ENCODE data around the gene CD2AP. TPM values are rescaled to one million over a fixed set of nuclear protein-coding genes. Genes with fewer than 3 reads are reported as not detected.
"Not testable (repeated sequence)": the region's sequence is repeated elsewhere in the genome, so short reads cannot be mapped to it uniquely, and the experiment has no call there.

CD2AP gene
- total RNA-seq, 1 donor from 2014 or later, result 47.8 TPM

DNA sequence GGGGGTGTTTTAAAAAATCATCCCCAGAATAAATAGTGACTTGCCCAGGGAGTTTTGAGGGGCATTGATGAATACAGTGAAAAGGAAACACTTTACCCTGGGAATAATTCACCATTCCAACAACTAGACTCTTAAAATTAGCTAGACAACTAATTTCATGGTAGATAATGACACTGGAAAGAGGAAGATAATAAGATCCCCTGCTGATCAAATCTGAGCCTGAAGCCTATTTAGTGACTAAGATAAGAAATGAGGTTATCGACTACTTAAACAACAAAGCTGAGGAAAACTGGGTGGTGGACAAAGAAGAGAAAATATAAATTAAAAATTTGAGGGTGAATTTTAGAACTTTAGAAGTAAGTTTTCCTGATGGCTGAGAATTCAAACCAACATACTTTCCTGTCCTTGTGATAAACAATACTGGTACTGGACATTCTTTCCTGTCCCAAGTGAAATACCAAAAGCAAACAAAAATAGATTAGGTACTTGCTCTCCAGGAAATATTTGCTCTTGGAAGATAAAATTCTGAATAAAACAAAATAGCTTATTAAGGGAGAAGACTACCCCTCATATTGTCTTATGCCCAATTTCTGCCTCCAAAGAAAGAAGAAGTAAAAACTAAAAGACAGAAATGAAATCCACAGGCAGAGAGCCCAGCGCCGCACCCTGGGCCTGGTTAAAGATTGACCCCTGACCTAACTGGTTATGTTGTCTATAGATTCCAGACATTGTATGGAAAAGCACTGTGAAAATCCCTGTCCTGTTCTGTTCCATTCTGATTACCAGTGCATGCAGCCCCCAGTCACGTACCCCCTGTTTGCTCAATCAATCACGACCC is 156.8 kb downstream of the CD2AP start:
- Histone ChIP-seq H3K27me3 (ENCODE audit: control insufficient read depth, insufficient read depth, low read length) (no peaks in the 10 kb centered on the region), H3K36me3 (ENCODE audit: control insufficient read depth, insufficient read depth, low read length) (no peaks in the 10 kb centered on the region), H3K4me3 (ENCODE audit: low read depth, low read length) (no peak overlapping the region)
- no peak for TF ChIP-seq CTCF (IDR thresholded peaks at IDR 0.05; ENCODE audit: insufficient read depth, low read length, poor library complexity, severe bottlenecking)
- DNase-seq (ENCODE audit: low read depth), result no peak

DNA sequence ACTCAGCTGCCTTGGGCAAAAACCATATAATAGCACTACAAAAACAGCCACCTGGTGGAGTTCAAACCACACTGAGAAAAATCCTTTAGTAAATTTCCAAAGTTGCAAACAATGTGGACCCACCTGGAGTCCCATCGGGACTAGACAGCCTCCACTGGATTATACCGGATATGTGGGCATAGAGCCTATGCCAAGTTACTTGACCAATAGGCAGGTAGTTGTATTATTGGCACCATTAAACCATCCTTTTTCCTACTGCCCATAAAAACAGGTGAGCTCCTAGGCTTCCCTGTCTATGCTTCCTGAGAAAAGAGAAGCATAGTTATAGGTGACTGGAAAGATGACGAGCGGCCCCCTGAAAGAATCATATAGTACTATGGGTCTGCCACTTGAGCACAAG is 169.1 kb downstream of the CD2AP start:
- DNase-seq (ENCODE audit: low read depth), result no peak
- no peaks in the 10 kb centered on the region for H3K36me3 ChIP-seq (ENCODE audit: control insufficient read depth, insufficient read depth, low read length)
- no peak for TF ChIP-seq CTCF (IDR thresholded peaks at IDR 0.05; ENCODE audit: insufficient read depth, low read length, poor library complexity, severe bottlenecking)

DNA sequence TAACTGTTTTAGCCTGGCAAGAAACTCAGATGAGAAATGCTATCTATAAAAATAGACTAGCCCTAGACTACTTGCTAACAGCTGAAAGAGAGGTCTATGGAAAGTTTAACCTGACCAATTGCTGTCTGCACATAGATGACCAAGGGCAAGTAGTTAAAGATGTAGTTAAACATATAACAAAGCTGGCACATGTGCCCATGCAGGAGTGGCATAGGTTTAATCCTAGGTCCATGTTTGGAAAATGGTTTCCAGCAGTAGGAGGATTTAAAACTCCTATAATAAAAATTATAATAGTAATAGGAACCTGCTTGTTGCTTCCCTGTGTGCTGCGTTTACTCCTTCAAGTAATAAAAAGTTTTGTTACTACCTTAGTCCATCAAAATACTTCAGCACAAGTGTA is 169.6 kb downstream of the CD2AP start:
- TF ChIP-seq CTCF (IDR thresholded peaks at IDR 0.05; ENCODE audit: insufficient read depth, low read length, poor library complexity, severe bottlenecking), result no peak
- Histone ChIP-seq H3K36me3 (ENCODE audit: control insufficient read depth, insufficient read depth, low read length) (no peaks in the 10 kb centered on the region), H3K27me3 (ENCODE audit: control insufficient read depth, insufficient read depth, low read length) (no peaks in the 10 kb centered on the region), H3K4me3 (ENCODE audit: low read depth, low read length) (no peak overlapping the region)
- no peak for DNase-seq (ENCODE audit: low read depth)

More for the DNA sequence above, 169.1 kb downstream of the CD2AP start:
- no peak overlapping the region for H3K4me3 ChIP-seq (ENCODE audit: low read depth, low read length)
- H3K27me3 ChIP-seq (ENCODE audit: control insufficient read depth, insufficient read depth, low read length), result no peaks in the 10 kb centered on the region

GRCh38 chr6:47647626-47648025 is 170.0 kb downstream of the CD2AP start:
- not testable (repeated sequence) for H3K27me3 ChIP-seq (ENCODE audit: control insufficient read depth, insufficient read depth, low read length); DNase-seq (ENCODE audit: low read depth); H3K36me3 ChIP-seq (ENCODE audit: control insufficient read depth, insufficient read depth, low read length); H3K4me3 ChIP-seq (ENCODE audit: low read depth, low read length)

- DNase-seq (ENCODE audit: low read depth), result no peak
- H3K4me3 ChIP-seq (ENCODE audit: low read depth, low read length), result no peak overlapping the region
- no peaks in the 10 kb centered on the region for H3K27me3 ChIP-seq (ENCODE audit: control insufficient read depth, insufficient read depth, low read length)
- no peak for TF ChIP-seq CTCF (IDR thresholded peaks at IDR 0.05; ENCODE audit: insufficient read depth, low read length, poor library complexity, severe bottlenecking)
- no peaks in the 10 kb centered on the region for H3K36me3 ChIP-seq (ENCODE audit: control insufficient read depth, insufficient read depth, low read length)
Measured at GRCh38 chr6:47648031-47648430, 170.4 kb downstream of the CD2AP start.

- Histone ChIP-seq H3K4me3 (ENCODE audit: low read depth, low read length) (no peak overlapping the region), H3K27me3 (ENCODE audit: control insufficient read depth, insufficient read depth, low read length) (no peaks in the 10 kb centered on the region)
Measured at GRCh38 chr6:47650553-47651432, 173.2 kb downstream of the CD2AP start.

More at GRCh38 chr6:47650553-47651432, 173.2 kb downstream of the CD2AP start:
- DNase-seq (ENCODE audit: low read depth), result no peak
- TF ChIP-seq CTCF (IDR thresholded peaks at IDR 0.05; ENCODE audit: insufficient read depth, low read length, poor library complexity, severe bottlenecking), result no peak
- no peaks in the 10 kb centered on the region for H3K36me3 ChIP-seq (ENCODE audit: control insufficient read depth, insufficient read depth, low read length)
